ENCODE data around the gene FBXW5. TPM values are rescaled to one million over a fixed set of nuclear protein-coding genes. Genes with fewer than 3 reads are reported as not detected.

FBXW5 gene
- total and polyA plus RNA-seq, 2 experiments from 2014 or later, result 110 to 234 TPM

DNA sequence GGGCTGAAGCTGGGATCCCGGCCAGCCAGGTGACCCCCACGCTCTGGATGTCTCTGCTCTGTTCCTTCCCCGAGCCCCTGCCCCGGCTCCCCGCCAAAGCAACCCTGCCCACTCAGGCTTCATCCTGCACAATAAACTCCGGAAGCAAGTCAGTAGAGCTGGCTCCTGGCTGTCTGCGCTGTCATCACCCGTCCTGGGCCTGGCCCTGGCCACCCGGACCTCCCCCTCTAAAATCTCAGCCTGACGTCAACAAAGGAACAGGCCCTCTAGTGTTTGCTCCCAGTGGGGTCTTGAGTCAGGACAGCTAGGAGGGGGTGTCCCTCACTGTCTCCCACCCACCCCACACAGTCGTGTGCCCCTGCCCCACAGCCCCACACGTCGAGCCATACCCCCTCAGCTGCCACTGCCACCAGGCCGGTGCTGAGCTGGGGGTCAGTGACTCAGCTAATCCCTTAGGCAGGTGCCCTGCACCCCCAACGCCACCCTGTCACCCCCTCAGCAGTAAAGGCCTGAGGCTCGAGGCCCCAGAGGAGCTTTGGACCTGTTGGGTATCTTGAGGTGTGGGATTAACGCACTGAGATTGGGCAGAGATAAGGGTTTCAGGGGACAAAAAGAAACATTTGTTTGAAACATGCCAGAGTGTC is 37.2 kb upstream of the FBXW5 start:
- Histone ChIP-seq H4K20me1 (ENCODE audit: insufficient read depth) (no peaks in the 10 kb centered on the region), H3K79me2 (ENCODE audit: insufficient read depth) (no peaks in the 10 kb centered on the region), H3K27me3 (replicated peaks; ENCODE audit: insufficient read depth) (peaks cover 19% of the 10 kb centered on the region; the same call in 1 of the 2 replicates), H3K36me3 (ENCODE audit: low read depth) (no peaks in the 10 kb centered on the region), H3K9me2 (ENCODE audit: insufficient read depth) (no peaks in the 10 kb centered on the region), H3K9me3 (ENCODE audit: low read depth) (no peaks in the 10 kb centered on the region), H3K4me1 (ENCODE audit: insufficient read depth) (no peaks in the 10 kb centered on the region), H3K4me2 (ENCODE audit: unreplicated experiment) (no peak overlapping the region), H2AFZ (no peak overlapping the region), H3K9ac (no peak overlapping the region), H3K27ac (no peak overlapping the region), H3F3A (ENCODE audit: insufficient read depth) (no peaks in the 10 kb centered on the region), H3K4me3 (no peak overlapping the region)
- no peak for TF ChIP-seq EZH2 (IDR thresholded peaks at IDR 0.05; ENCODE audit: insufficient read depth, poor library complexity, severe bottlenecking)
- no peak for TF ChIP-seq EZH2phosphoT487 (IDR thresholded peaks at IDR 0.05; ENCODE audit: insufficient read depth, low read depth)
- in situ Hi-C loops (cut with MboI), result no loop called here
- DNase-seq, result no peak
- WGBS, 2 experiments (ENCODE audit: low coverage in 1 of 2, low lambda C conversion rate in 2 of 2, missing lambda C conversion rate in 2 of 2), result 73 to 78% methylated on average over 15 to 17 of the region's 17 CpGs

DNA sequence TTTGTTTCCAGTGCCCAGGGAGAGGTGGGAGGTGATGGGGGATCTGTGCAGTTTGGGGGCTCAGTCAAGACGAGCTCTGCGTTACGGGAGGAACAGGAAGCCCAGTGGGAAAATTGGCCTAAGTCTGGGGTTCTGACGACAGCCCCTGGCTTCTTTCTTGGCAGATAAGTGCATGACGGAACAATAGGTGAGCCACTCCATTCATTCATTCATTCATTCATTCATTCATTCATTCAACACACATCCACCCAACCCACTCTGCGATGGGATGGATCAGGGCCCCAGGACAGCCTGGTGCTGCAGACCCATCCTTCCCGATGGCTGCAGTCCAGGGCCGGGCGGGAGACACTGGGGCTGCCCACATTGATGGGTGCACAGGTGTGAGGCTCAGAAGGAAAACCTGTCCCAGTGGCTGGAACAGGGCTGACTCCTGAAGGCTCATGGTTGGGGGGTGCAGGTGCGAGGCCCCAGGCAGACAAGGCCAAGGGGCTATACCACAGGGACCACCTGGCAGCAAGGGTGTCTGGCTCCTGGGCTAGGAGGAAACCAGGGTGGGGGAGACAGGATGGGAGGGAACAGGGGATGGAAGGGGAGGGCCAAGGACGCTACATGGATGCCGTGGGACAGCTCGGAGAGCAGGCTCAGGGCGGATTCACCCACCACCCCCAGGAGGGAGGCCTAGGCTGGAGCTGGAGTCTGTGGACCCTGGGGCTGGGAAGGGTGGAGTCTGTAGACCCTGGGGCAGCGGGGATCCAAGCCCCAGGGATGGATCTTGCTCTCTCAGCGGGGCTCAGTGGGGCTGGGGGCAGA is 36.3 kb upstream of the FBXW5 start:
- Histone ChIP-seq H3K27ac (no peak overlapping the region), H3F3A (ENCODE audit: insufficient read depth) (no peaks in the 10 kb centered on the region), H3K79me2 (ENCODE audit: insufficient read depth) (no peaks in the 10 kb centered on the region), H4K20me1 (ENCODE audit: insufficient read depth) (no peaks in the 10 kb centered on the region), H3K9me2 (ENCODE audit: insufficient read depth) (no peaks in the 10 kb centered on the region), H3K27me3 (replicated peaks; ENCODE audit: insufficient read depth) (peaks cover 14% of the 10 kb centered on the region; the same call in 1 of the 2 replicates), H2AFZ (no peak overlapping the region), H3K36me3 (ENCODE audit: low read depth) (no peaks in the 10 kb centered on the region), H3K9ac (no peak overlapping the region), H3K4me2 (ENCODE audit: unreplicated experiment) (no peak overlapping the region), H3K4me3 (no peak overlapping the region), H3K4me1 (ENCODE audit: insufficient read depth) (no peaks in the 10 kb centered on the region), H3K9me3 (ENCODE audit: low read depth) (no peaks in the 10 kb centered on the region)
- in situ Hi-C loops (cut with MboI), result no loop called here
- TF ChIP-seq EZH2phosphoT487 (IDR thresholded peaks at IDR 0.05; ENCODE audit: insufficient read depth, low read depth) (no peak), EZH2 (IDR thresholded peaks at IDR 0.05; ENCODE audit: insufficient read depth, poor library complexity, severe bottlenecking) (no peak)
- WGBS, 2 experiments (ENCODE audit: low coverage in 1 of 2, low lambda C conversion rate in 2 of 2, missing lambda C conversion rate in 2 of 2), result 93 to 94% methylated on average over 12 to 16 of the region's 16 CpGs
- no peak for DNase-seq

- no peaks in the 10 kb centered on the region for H4K20me1 ChIP-seq (ENCODE audit: insufficient read depth)
- H3K9ac ChIP-seq, result no peak overlapping the region
- no peak for DNase-seq
- peaks cover 5% of the 10 kb centered on the region; the same call in 1 of the 2 replicates for H3K27me3 ChIP-seq (replicated peaks; ENCODE audit: insufficient read depth)
- no peak overlapping the region for H2AFZ ChIP-seq
- H3K27ac ChIP-seq, result no peak overlapping the region
- no peak overlapping the region for H3K4me3 ChIP-seq
- in situ Hi-C loops (cut with MboI), result no loop called here
- H3K36me3 ChIP-seq (ENCODE audit: low read depth), result no peaks in the 10 kb centered on the region
- no peaks in the 10 kb centered on the region for H3K9me2 ChIP-seq (ENCODE audit: insufficient read depth)
- H3K4me2 ChIP-seq (ENCODE audit: unreplicated experiment), result no peak overlapping the region
- H3K79me2 ChIP-seq (ENCODE audit: insufficient read depth), result no peaks in the 10 kb centered on the region
- TF ChIP-seq EZH2 (IDR thresholded peaks at IDR 0.05; ENCODE audit: insufficient read depth, poor library complexity, severe bottlenecking) (no peak), EZH2phosphoT487 (IDR thresholded peaks at IDR 0.05; ENCODE audit: insufficient read depth, low read depth) (no peak)
- no peaks in the 10 kb centered on the region for H3K9me3 ChIP-seq (ENCODE audit: low read depth)
- WGBS, 2 experiments (ENCODE audit: low coverage in 1 of 2, low lambda C conversion rate in 2 of 2, missing lambda C conversion rate in 2 of 2), result 71 to 75% methylated on average over 23 to 26 of the region's 26 CpGs
- no peaks in the 10 kb centered on the region for H3F3A ChIP-seq (ENCODE audit: insufficient read depth)
- no peaks in the 10 kb centered on the region for H3K4me1 ChIP-seq (ENCODE audit: insufficient read depth)
Measured at GRCh38 chr9:136979769-136980587, 35.4 kb upstream of the FBXW5 start.

GRCh38 chr9:136978865-136979544 is 34.5 kb upstream of the FBXW5 start:
- H3K36me3 ChIP-seq (ENCODE audit: low read depth), result no peaks in the 10 kb centered on the region
- H3K79me2 ChIP-seq (ENCODE audit: insufficient read depth), result no peaks in the 10 kb centered on the region
- H3K27me3 ChIP-seq (replicated peaks; ENCODE audit: insufficient read depth), result no peaks in the 10 kb centered on the region
- TF ChIP-seq EZH2 (IDR thresholded peaks at IDR 0.05; ENCODE audit: insufficient read depth, poor library complexity, severe bottlenecking) (no peak), EZH2phosphoT487 (IDR thresholded peaks at IDR 0.05; ENCODE audit: insufficient read depth, low read depth) (no peak)
- no peak for DNase-seq
- H3K9me2 ChIP-seq (ENCODE audit: insufficient read depth), result no peaks in the 10 kb centered on the region
- WGBS, 2 experiments (ENCODE audit: low coverage in 1 of 2, low lambda C conversion rate in 2 of 2, missing lambda C conversion rate in 2 of 2), result 59 to 62% methylated on average over 22 to 34 of the region's 41 CpGs
- H3F3A ChIP-seq (ENCODE audit: insufficient read depth), result no peaks in the 10 kb centered on the region
- H2AFZ ChIP-seq, result no peak overlapping the region
- H4K20me1 ChIP-seq (ENCODE audit: insufficient read depth), result no peaks in the 10 kb centered on the region
- no peaks in the 10 kb centered on the region for H3K4me1 ChIP-seq (ENCODE audit: insufficient read depth)
- no peak overlapping the region for H3K4me2 ChIP-seq (ENCODE audit: unreplicated experiment)
- H3K4me3 ChIP-seq, result no peak overlapping the region
- no peak overlapping the region for H3K27ac ChIP-seq
- in situ Hi-C loops (cut with MboI), result no loop called here
- H3K9ac ChIP-seq, result no peak overlapping the region
- H3K9me3 ChIP-seq (ENCODE audit: low read depth), result no peaks in the 10 kb centered on the region

All from GM23248 (cell line).